NK-92 (cell line): ENCODE measurements around the gene SHLD2.
"Not testable (repeated sequence)": the region's sequence is repeated elsewhere in the genome, so short reads cannot be mapped to it uniquely, and the experiment has no call there.

ENCODE experiments used
- DNase-seq: peaks from one replicate; lab custom pipeline; 2025; ENCODE audit not compliant: unreplicated experiment; lab: John Stamatoyannopoulos, UW

The SHLD2 gene

DNA sequence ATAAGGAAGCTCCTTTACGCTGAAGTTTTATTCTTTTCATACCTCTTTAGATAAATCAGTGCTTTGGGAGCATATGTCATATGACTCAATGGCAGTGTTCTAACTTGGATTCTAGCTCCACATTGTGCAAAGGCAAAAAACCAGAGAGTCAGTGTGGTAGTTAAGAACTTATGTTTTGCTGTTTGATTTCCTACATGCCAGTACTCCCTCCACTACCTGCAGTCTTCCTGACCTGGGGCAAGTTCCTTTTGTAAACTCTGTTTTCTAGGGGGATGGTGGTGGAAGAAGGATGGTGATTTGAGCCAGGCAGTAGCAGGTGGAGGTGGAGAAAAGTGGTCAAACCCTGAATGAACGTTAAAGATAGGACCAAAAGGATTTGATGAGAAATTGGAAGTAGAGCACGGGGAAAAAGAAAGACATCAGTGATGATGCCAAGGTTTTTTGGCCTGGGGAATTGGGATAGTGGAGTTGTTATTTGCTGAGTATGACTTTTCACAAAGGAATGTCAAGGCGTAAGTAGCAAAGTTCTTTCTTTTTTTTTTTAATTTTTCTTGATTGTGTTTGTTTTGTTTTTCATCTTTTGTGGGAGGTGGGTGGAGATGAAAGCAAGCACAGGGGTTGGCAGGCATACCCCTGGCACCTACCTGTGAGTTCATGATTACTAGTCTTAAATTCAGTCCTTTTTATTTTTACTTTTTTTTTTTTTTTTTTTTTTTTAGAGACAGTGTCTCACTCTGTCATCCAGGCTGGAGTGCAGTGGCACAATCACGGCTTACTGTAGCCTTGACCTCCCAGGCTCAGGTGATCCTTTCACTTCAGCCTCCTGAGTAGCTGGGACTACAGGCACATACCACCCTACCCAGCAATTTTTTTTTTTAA lies 47.5 kb downstream of the SHLD2 start:
- not testable (repeated sequence) for DNase-seq

DNA sequence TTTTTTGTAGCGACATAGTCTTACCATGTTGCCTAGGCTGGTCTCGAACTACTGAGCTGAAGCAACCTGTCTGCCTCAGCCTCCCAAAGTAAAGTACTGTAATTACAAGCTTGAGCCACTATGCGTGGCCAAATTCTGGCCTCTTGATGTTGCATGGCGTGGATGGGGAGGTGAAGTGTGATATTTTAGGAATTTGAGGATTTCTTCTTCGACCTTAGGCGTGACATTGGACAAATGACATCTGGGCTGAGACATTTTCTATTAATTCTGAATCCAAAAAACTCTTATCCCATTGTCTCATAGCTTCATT lies 48.1 kb downstream of the SHLD2 start:
- DNase-seq, result not testable (repeated sequence)

DNA sequence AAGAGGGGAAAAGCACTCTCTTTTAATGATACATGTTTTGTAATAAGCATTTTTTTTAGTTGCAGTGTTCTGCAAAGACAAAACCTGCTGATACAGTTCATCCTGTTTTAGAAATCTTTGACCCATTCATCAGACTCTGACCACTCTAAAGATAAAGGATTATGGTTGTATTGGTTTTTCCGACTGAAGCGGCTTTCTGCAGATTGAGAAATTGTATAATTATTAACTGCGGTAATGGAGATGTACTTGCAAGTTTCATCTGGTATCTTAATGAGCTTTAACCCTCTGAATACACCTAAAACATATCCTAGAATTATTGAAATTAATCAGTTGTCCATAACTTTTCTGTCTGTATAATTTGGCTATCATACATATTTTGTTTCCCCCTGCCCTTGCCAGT lies 50.6 kb downstream of the SHLD2 start:
- DNase-seq, result not testable (repeated sequence)

DNA sequence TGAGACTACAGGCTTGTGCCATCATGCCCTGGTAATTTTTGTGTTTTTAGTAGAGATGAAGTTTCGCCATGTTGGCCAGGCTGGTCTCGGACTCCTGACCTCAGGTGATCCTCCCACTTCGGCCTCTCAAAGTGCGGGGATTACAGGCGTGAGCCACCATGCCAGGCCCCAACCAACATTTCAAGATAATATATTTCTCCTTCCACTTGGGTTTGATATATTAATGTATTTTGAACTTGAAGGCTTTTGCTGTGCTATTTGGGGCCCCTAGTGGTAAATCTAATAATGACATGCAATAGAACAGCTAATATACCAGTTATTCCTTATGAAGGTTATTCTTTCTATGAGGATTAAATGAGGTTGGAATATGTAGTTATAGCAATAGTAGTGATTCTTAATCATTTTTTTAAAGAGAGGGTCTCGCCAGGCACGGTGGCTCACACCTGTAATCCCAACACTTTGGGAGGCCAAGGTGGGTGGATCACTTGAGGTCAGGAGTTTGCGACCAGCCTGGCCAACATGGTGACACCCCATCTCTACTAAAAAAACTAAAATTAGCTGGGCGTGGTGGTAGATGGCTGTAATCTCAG lies 54.1 kb downstream of the SHLD2 start:
- not testable (repeated sequence) for DNase-seq

DNA sequence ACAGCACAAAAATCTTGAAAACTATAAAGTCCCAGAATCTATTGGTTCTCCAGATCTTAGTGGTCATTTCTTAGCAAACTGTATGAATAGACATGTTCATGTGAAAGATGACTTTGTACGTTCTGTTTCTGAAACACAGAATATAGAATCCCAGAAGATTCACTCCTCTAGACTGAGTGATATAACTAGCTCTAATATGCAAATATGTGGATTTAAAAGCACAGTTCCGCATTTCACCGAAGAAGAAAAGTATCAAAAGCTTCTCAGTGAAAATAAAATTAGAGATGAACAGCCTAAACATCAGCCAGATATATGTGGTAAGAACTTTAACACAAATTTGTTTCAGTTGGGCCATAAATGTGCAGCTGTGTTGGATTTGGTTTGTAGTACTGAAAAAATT lies 56.5 kb downstream of the SHLD2 start:
- not testable (repeated sequence) for DNase-seq

DNA sequence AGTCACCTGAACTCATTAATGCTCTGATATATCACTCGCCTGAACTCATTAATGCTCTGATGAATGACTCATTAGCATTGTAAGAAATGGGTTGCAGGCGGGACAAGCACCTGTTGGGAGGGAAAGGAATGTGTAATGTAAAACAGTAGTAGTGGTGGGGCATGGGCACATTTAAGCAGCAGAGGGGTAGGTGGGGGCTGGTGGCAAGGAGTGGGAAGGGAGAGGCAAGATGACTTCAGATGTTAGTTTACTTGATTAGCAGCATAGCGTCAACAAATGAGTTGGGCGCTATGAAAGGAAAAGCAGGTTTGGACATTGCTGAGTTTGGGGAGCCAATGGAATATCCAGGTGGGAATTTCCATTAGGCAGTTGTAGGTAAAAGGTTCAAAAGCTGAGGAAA lies 61.8 kb downstream of the SHLD2 start:
- not testable (repeated sequence) for DNase-seq

DNA sequence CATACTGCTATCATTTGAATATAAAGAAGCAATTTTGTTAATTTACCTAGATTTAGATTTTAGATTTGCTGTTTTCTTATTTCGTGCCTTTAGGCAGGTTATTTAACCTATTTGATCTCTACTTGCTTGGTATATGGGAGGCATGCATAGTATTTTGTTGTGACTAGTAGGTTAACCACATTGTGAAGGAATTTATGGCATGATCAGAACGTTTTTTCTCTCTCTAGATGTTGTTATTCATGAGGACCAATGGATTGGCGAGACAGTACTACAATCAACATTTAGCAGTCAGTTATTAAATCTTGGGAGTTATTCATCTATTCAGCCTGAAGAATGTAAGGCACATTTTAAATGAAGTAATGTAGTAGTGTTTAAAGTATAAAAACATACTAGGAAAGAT lies 62.8 kb downstream of the SHLD2 start:
- DNase-seq, result not testable (repeated sequence)

DNA sequence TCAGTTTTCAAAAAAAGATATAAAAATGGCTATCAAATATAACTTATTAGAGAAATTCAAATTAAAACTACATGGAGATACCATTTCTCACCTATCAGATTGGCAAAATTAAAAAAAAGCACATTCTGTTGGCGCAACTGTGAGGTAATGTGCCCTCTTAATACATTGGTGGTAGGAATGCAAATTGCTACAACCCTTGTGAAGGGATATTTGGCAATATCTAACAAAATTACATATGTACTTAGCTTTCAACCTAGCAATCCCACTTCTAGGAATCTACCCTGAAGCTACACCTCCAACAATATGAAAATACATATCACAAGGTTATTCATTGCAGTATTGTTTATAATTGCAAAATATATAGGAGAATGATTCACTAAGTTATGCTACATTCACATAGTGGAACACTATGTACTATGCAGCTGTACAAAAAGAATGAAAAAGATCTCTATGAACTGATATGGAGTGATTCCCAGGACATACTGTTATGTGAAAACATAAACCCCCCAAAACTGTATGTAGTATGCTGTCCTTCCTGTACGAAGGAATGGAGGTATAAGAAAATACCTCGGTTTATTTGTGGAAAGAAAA lies 67.8 kb downstream of the SHLD2 start:
- DNase-seq, result not testable (repeated sequence)

DNA sequence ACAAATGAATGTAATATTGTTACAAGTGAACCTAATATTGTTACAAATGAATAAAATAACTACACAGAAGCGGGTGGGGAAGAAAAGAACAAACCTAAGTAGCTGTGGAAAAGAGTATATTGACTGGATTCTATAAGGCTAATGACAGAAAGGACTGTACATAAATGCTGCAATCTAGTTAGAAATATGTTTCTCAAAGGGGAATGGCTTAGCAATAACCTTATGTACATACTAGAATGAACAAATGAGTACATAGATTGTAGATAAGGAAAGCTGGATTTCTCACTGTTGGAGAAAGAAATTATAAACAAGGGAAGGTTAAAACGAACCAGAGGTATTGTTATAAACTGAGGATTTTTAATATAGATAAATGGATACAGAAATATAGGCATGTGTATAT lies 68.4 kb downstream of the SHLD2 start:
- DNase-seq, result not testable (repeated sequence)

DNA sequence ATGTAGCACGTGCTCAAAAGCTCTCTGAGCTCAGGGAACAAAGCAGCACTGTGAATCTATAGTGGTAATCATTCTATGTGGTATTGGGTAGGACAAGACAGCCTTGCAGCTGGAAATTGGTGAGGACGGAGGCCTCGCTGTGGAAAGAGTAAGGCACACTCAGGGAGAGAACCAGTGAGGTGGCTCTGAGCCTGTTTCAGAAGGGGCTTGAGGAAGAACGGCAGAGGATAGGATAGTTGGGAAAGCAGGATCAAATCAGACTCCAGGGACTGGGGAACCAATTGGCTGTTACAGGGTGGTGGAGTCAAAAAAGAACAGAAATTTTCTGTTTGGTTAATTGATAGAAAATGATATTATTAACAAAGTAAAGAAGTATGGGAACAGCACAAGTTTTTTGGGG lies 74.9 kb downstream of the SHLD2 start:
- DNase-seq, result not testable (repeated sequence)

DNA sequence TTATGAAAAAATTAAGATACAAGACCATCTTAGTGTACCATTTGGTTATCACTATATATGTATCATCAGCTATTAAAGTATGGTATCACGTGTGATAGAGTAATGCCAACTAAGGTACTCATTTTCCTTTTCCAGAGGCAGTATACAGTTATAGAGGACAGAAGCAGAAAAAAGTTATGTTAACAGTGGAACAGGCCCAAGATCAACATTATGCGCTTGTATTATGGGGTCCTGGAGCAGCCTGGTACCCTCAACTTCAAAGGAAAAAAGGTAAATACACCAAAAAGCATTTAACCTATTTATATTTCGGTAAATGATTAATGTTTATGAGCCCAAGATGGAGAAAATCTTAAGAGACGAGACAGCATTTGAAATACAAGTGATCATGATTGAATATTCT lies 75.7 kb downstream of the SHLD2 start:
- not testable (repeated sequence) for DNase-seq

DNA sequence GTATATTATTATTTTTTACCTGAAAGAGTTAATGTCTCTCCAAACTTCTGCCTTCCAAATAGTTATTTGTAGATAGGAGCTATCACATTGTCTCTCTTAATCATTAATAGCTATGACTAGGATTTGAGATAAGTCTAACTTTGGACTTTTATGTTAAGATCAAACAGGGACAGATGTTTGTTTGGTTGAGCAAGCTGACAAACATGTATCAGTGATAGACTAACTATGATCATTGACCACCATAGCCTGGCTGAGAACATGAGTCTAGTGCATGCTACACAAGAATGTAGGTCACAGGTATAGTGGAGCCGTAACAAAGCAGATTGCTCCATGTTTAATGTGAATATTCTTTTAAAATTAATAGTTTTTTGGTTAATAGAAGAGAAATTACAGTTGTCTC lies 76.7 kb downstream of the SHLD2 start:
- not testable (repeated sequence) for DNase-seq

DNA sequence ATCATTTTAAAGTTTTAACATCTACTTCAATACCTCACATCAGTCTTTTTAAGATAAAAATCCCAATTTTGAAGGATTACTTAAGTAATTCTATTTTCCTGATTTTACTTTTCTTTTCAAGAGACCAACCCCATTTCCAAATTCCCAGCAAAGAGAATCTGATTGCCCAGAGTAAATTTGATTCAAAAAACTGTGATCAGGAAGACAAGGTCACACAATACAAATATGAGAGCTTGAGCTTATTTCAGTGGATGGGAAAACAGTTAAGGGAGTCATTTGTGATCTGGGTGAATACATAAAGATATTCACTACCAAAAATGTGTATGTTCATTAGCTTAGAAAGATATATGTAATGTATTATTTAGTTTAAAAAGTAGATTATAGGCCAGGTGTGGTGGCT lies 77.2 kb downstream of the SHLD2 start:
- DNase-seq, result not testable (repeated sequence)

DNA sequence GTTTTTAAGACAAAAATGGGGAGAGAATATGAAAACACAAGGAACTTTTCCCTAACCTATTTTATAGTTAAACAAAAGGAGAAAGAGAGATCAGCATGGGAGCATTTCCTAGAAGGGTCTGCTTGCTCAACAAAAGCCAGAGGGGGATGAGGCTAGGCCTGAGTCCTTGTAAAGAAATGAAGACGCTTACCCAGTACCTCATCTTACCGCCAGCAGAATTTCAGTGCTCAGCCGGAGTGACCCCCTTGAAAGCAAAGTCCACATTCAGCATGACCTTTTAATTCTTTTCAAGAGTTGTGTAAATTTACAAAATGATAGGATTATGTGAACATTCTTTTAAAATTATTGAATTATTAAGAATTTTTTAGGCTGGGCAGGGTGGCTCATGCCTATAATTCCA lies 82.6 kb downstream of the SHLD2 start:
- DNase-seq, result not testable (repeated sequence)

DNA sequence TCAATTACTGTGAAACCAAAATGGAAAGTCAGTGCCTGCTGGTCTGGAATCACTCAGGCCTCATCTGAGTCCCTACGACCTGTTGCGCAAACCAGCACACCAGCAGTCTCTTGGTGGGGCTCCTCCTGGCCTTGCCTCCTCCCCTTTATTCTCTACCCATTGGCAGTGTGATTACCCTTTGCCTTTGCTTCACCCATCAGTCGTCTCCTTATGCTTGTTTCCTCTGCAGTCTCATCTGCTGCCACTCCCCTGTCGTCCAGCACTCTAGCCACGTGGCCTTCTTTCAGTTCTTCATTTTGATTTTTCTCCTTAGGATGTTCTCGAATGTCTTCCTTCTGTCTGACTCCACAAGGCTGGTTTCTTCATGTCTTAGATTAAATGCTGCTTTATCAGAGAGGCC lies 89.4 kb downstream of the SHLD2 start:
- DNase-seq, result not testable (repeated sequence)

DNA sequence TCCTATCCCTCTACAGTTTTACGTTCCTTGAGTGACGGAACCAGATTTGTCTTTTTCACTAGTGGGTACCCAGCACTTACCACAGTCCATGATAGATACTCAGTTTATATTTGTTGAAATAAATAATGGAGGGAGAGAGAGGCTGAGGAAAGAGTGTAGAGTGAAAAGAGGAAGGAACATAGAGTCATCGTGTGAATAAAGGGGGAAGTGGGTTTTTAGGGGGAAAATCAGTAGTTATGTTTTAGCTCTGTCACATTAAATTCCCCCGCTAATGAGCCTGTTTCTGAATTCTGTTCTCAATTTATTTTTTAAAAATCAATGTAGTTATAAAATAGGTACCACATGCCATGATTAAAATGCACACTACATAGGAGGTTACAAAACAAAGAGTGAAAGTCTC lies 91.0 kb downstream of the SHLD2 start:
- not testable (repeated sequence) for DNase-seq

DNA sequence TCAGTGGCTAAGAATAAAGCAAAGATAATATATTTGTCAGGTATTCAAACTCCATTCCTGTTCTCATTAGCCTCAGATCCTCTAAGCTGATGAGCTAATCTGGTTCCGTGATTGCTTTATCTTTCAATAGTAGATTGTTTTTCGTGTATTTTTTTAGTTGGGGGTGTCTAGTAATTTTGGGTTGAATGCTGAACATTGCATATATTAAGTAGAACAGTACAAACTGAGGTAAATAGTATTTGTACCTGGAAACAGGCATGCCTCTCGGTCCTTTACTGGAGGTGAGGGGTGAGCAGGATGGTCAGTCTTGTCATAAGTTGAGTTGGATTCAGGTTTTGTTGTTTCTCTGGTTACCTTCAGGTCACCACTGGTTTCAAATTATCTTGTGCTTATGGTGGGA lies 92.6 kb downstream of the SHLD2 start:
- DNase-seq, result not testable (repeated sequence)

DNA sequence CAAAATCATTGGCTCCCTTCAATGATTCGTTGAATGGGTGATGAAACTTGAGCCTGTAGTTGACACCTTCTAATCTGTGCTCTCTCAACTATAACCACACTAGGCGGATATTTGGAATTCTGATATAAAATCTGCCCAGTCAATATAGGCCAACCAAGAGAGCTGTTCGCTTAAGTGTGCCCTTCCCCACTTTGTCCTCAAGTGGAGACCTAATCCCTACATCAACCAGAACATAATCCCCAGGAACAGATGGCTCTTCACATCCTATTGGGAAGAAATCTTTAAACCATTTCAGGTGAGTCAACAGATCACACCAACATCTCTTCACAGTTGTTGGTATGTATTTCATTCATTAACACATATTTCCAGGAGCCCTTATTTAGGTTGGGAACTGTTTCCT lies 96.8 kb downstream of the SHLD2 start:
- not testable (repeated sequence) for DNase-seq

DNA sequence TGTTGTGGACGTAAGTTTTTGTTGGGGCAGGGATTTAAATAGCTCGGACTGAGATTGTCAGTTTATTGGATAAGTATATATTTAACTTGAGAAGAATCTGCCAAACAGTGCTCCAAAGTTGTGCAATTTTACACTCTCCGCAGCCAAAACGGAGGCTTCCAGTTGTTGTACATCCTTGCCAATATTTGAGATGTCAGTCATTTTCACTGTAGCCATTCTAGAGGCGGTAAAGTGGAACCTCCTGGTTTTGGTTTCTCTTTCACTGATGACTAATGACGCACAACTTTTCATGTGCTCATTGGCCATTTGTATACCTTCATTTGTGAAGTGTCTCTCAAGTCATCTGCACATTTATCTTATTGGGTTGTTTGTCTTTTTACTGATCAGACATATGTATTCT lies 105.9 kb downstream of the SHLD2 start:
- not testable (repeated sequence) for DNase-seq

DNA sequence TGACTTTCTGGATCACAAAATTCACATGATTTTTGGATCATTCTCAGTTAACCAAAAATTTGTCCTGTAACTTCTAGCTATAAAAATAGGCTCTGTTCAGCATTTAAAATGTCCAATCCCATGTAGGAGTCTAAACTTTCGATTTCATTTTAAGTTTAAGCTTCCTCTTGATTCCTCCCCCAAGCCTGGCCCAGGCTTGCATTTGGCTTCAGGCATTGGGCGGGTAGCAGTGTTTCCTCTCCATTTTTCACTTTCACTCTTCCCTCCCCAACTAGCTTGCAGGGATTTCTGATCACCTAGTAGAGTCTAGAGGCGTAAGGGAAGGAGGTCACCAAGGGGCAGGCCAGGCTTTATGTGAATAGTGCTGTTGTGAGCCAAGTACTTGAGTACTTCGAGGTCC lies 109.8 kb downstream of the SHLD2 start:
- DNase-seq, result not testable (repeated sequence)

DNA sequence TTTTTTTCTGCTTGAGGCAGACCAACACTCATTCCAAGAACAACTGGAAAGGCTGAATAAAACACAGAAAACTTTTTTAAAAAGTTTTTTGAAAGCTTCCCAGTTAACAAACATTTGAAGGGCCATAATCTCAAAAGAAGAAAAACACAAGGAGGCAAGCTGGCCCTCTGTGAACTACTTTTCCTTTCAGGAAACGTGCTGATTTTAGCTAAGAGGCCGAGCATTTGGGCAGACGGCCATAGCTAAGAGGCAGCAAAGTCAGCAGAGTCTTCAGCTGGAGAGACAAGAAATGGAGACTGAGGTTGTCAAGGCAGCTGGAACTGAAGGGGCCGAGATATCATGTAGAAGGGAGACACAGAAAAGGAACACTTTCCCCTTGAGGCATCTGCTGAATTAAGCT lies 111.9 kb downstream of the SHLD2 start:
- not testable (repeated sequence) for DNase-seq

DNA sequence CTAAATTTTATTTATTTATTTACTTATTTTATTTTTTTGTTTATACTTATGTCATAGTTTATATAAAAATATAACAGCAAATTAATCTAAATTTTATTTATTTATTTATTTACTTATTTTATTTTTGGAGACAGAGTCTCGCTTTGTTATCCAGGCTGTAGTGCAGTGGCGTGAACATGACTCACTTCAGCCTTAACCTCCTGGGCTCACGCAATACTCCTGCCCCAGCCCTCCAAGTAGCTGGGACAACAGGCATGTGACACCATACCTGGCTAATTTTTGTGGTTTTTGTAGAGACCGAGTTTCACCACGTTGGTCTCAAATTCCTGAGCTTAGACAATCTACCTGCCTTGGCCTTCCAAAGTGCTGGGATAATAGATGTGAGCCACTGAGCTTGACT lies 115.3 kb downstream of the SHLD2 start:
- not testable (repeated sequence) for DNase-seq
